CD4-positive, CD25-positive, alpha-beta regulatory T cell (primary cell): ENCODE measurements around the gene CEPT1. TPM values are rescaled to one million over a fixed set of nuclear protein-coding genes. Genes with fewer than 3 reads are reported as not detected.
A peak's percentile ranks its signal among the peaks of the same experiment; 100 is the strongest.

Source experiments
- ATAC-seq, 2 donors: fragments of 150-1000 bp; cut with Tn5 transposase; one replicate each; pipeline ENCODE4 v1.10.0; 2021; ENCODE audit warnings: low read depth in 2 of 2, moderate number of reproducible peaks in 2 of 2, moderate library complexity in 1 of 2
- DNase-seq, 3 donors: peaks; one replicate each; pipeline versions ENCODE4 v3.0.0 to v3.0.0-alpha.2; 2012 to 2022; ENCODE audit warnings: mixed read lengths in 1 of 3
- H3K27ac ChIP-seq: one replicate; pipeline ENCODE4 v1.7.0; 2013; ENCODE audit warnings: mild to moderate bottlenecking, low read length; ENCODE audit not compliant: insufficient read depth, poor library complexity, severe bottlenecking
- H3K27me3 ChIP-seq: one replicate; pipeline ENCODE4 v1.7.0; 2013; ENCODE audit warnings: low read length; ENCODE audit not compliant: control insufficient read depth, insufficient read depth
- H3K36me3 ChIP-seq: one replicate; pipeline ENCODE4 v1.7.0; 2013; ENCODE audit warnings: mild to moderate bottlenecking, low read length, moderate library complexity; ENCODE audit not compliant: control insufficient read depth, insufficient read depth
- H3K4me1 ChIP-seq: 2 replicates; pipeline ENCODE4 v1.7.0; 2013; ENCODE audit warnings: mild to moderate bottlenecking, low read length; ENCODE audit not compliant: insufficient read depth, control insufficient read depth, poor library complexity, severe bottlenecking
- H3K4me3 ChIP-seq: one replicate; pipeline ENCODE4 v1.7.0; 2013; ENCODE audit warnings: low read depth, mild to moderate bottlenecking, low read length, moderate library complexity
- H3K9me3 ChIP-seq, 2 experiments: 1 replicate in 1 of 2; 2 replicates in 1 of 2; pipeline ENCODE4 v1.7.0; 2013; ENCODE audit warnings: low read length in 2 of 2, mild to moderate bottlenecking in 1 of 2, moderate library complexity in 1 of 2; ENCODE audit not compliant: control insufficient read depth in 2 of 2
- H3K27ac Mint-ChIP-seq, 3 donors: one replicate each; pipeline ENCODE4 v1.8.0; 2020 to 2022; ENCODE audit warnings: mild to moderate bottlenecking in 3 of 3, mixed read lengths in 3 of 3, moderate library complexity in 2 of 3
- H3K27me3 Mint-ChIP-seq: one replicate; pipeline ENCODE4 v1.8.0; 2022; ENCODE audit warnings: mild to moderate bottlenecking, mixed read lengths
- H3K36me3 Mint-ChIP-seq: one replicate; pipeline ENCODE4 v1.8.0; 2020; ENCODE audit warnings: mixed read lengths
- H3K4me1 Mint-ChIP-seq, 4 donors: one replicate each; pipeline ENCODE4 v1.8.0; 2020 to 2022; ENCODE audit warnings: mixed read lengths in 4 of 4, mild to moderate bottlenecking in 1 of 4
- H3K4me3 Mint-ChIP-seq, 4 donors: one replicate each; pipeline ENCODE4 v1.8.0; 2020 to 2022; ENCODE audit warnings: mild to moderate bottlenecking in 4 of 4, mixed read lengths in 4 of 4, moderate library complexity in 3 of 4
- H3K9me3 Mint-ChIP-seq, 7 donors: one replicate each; pipeline ENCODE4 v1.8.0; 2020 to 2022; ENCODE audit warnings: mixed read lengths in 7 of 7, mild to moderate bottlenecking in 3 of 7, moderate library complexity in 2 of 7
- polyA plus RNA-seq, 4 donors: library from polyadenylated mRNA; unstranded; fragments of 300-500 nt; fragmentation: Illumina TruSeq; gene quantifications; one replicate each; pipeline ENCODE4 v1.2.3, GENCODE V29; 2021
- total RNA-seq: library from RNA; stranded (reverse); gene quantifications from one replicate; pipeline ENCODE4 v1.2.3, GENCODE V29; 2022

The CEPT1 gene
- total and polyA plus RNA-seq, 5 donors from 2014 or later = 19.9 to 37.5 (median 22.7) TPM

- Mint-ChIP-seq H3K27me3 (no peaks in the 10 kb centered on the region), H3K9me3 (peaks cover 0 to 1% (median 0%) of the 10 kb centered on the region in 7 donors), H3K4me3 (peak overlapping the region; percentile 95 to 98 (median 98)), H3K36me3 (peaks cover 75% of the 10 kb centered on the region), H3K27ac (peak overlapping the region; percentile 92 to 96 (median 94)), H3K4me1 (peaks cover 23 to 91% (median 68%) of the 10 kb centered on the region in 4 donors)
- Histone ChIP-seq H3K9me3 (no peaks in the 10 kb centered on the region), H3K27me3 (no peaks in the 10 kb centered on the region), H3K4me1 (peaks cover 97% of the 10 kb centered on the region), H3K36me3 (peaks cover 70% of the 10 kb centered on the region), H3K27ac (peak overlapping the region; percentile 76), H3K4me3 (peak overlapping the region; percentile 99)
- DNase-seq = no peak
- no peak for ATAC-seq
These were observed 56.2 kb downstream of the CEPT1 start for GRCh38 chr1:111196213-111196612.

- H3K4me3 Mint-ChIP-seq = peak overlapping the region; percentile 95 to 98 (median 98)
- Histone ChIP-seq H3K4me1 (peaks cover 99% of the 10 kb centered on the region), H3K9me3 (no peaks in the 10 kb centered on the region), H3K27ac (peak overlapping the region; percentile 90), H3K27me3 (no peaks in the 10 kb centered on the region), H3K36me3 (peaks cover 55% of the 10 kb centered on the region), H3K4me3 (peak overlapping the region; percentile 99)
- H3K36me3 Mint-ChIP-seq = peaks cover 64% of the 10 kb centered on the region
- ATAC-seq (peak; percentile 74 to 79), DNase-seq (peak; percentile 62 to 88 (median 78))
- H3K4me1 Mint-ChIP-seq = peaks cover 23 to 91% (median 68%) of the 10 kb centered on the region in 4 donors
- H3K27me3 Mint-ChIP-seq = no peaks in the 10 kb centered on the region
- peak overlapping the region; percentile 92 to 99 (median 96) for H3K27ac Mint-ChIP-seq
- peaks cover 0 to 1% (median 0%) of the 10 kb centered on the region in 7 donors for H3K9me3 Mint-ChIP-seq
These were observed 57.7 kb downstream of the CEPT1 start for GRCh38 chr1:111197598-111198284.

GRCh38 chr1:111198836-111199235, 58.8 kb downstream of the CEPT1 start:
- Mint-ChIP-seq H3K4me1 (peaks cover 18 to 91% (median 65%) of the 10 kb centered on the region in 4 donors), H3K27me3 (no peaks in the 10 kb centered on the region), H3K36me3 (peaks cover 56% of the 10 kb centered on the region), H3K27ac (peak overlapping the region; percentile 95 to 99 (median 96)), H3K9me3 (peaks cover 0 to 1% (median 0%) of the 10 kb centered on the region in 7 donors), H3K4me3 (peak overlapping the region; percentile 95 to 98 (median 98))
- no peaks in the 10 kb centered on the region for H3K27me3 ChIP-seq
- H3K9me3 ChIP-seq = no peaks in the 10 kb centered on the region
- ATAC-seq = no peak
- H3K4me1 ChIP-seq = peaks cover 99% of the 10 kb centered on the region
- peak overlapping the region; percentile 99 for H3K4me3 ChIP-seq
- peaks cover 44% of the 10 kb centered on the region for H3K36me3 ChIP-seq
- peak overlapping the region; percentile 90 for H3K27ac ChIP-seq
- no peak for DNase-seq

GRCh38 chr1:111199329-111199728, 59.3 kb downstream of the CEPT1 start:
- Histone ChIP-seq H3K9me3 (no peaks in the 10 kb centered on the region), H3K27me3 (no peaks in the 10 kb centered on the region), H3K4me3 (peak overlapping the region; percentile 99), H3K36me3 (peaks cover 39% of the 10 kb centered on the region), H3K27ac (peak overlapping the region; percentile 90), H3K4me1 (peaks cover 99% of the 10 kb centered on the region)
- H3K4me3 Mint-ChIP-seq = peak overlapping the region; percentile 95 to 98 (median 98)
- ATAC-seq = peak in 1 of 2 donors; percentile 21
- peak in 1 of 3 donors; percentile 57 for DNase-seq
- H3K36me3 Mint-ChIP-seq = peaks cover 52% of the 10 kb centered on the region
- peaks cover 0 to 1% (median 0%) of the 10 kb centered on the region in 7 donors for H3K9me3 Mint-ChIP-seq
- peak overlapping the region; percentile 95 to 99 (median 96) for H3K27ac Mint-ChIP-seq
- peaks cover 17 to 86% (median 61%) of the 10 kb centered on the region in 4 donors for H3K4me1 Mint-ChIP-seq
- H3K27me3 Mint-ChIP-seq = no peaks in the 10 kb centered on the region

GRCh38 chr1:111199881-111200801, 60.1 kb downstream of the CEPT1 start, which contains the start of gene DENND2D:
Gene DENND2D, minus strand, starts transcription at chr1:111200646. Its CDS starts 187 bp downstream, at chr1:111200459.
- no peaks in the 10 kb centered on the region for H3K9me3 ChIP-seq
- Mint-ChIP-seq H3K27ac (peak within 1 kb of the TSS; percentile 95 to 99 (median 96)), H3K9me3 (peaks cover 0 to 1% (median 0%) of the 10 kb centered on the region in 7 donors), H3K4me3 (peak within 1 kb of the TSS; percentile 95 to 98 (median 98)), H3K36me3 (peaks cover 44% of the 10 kb centered on the region), H3K27me3 (no peaks in the 10 kb centered on the region), H3K4me1 (peaks cover 15 to 84% (median 58%) of the 10 kb centered on the region in 4 donors)
- DNase-seq (peak in 1 of 3 donors; percentile 86), ATAC-seq (peak; percentile 15 to 26)
- peaks cover 99% of the 10 kb centered on the region for H3K4me1 ChIP-seq
- peak within 1 kb of the TSS; percentile 90 for H3K27ac ChIP-seq
- H3K27me3 ChIP-seq = no peaks in the 10 kb centered on the region
- H3K4me3 ChIP-seq = peak within 1 kb of the TSS; percentile 99
- peaks cover 31% of the 10 kb centered on the region for H3K36me3 ChIP-seq

GRCh38 chr1:111200802-111201161, 60.8 kb downstream of the CEPT1 start:
- peaks cover 40% of the 10 kb centered on the region for H3K36me3 Mint-ChIP-seq
- H3K4me3 Mint-ChIP-seq = peak overlapping the region; percentile 95 to 98 (median 98)
- H3K4me1 Mint-ChIP-seq = peaks cover 16 to 84% (median 59%) of the 10 kb centered on the region in 4 donors

More at GRCh38 chr1:111200802-111201161, 60.8 kb downstream of the CEPT1 start:
- Mint-ChIP-seq H3K27me3 (peaks cover 4% of the 10 kb centered on the region), H3K27ac (peak overlapping the region; percentile 95 to 99 (median 96)), H3K9me3 (peaks cover 0 to 1% (median 0%) of the 10 kb centered on the region in 7 donors)
- peaks cover 98% of the 10 kb centered on the region for H3K4me1 ChIP-seq
- peak overlapping the region; percentile 99 for H3K4me3 ChIP-seq
- no peak for ATAC-seq
- no peaks in the 10 kb centered on the region for H3K27me3 ChIP-seq
- H3K27ac ChIP-seq = peak overlapping the region; percentile 90
- H3K9me3 ChIP-seq = no peaks in the 10 kb centered on the region
- peaks cover 25% of the 10 kb centered on the region for H3K36me3 ChIP-seq
- DNase-seq = no peak
